Ovary (tissue), 9 donors: Measurements from ENCODE around the gene POLE. TPM values are rescaled to one million over a fixed set of nuclear protein-coding genes. Genes with fewer than 3 reads are reported as not detected.
A peak's percentile ranks its signal among the peaks of the same experiment; 100 is the strongest.

Source experiments
- DNase-seq, 5 donors: peaks; one replicate each; pipeline ENCODE4 v3.0.0-alpha.2; 2019 to 2020
- H3K27ac ChIP-seq, 2 donors: fragments of 200-600 bp; one replicate each; pipeline versions ENCODE4 v1.5.1 to v1.8.0; 2019 to 2022
- H3K27me3 ChIP-seq: fragments of 200-600 bp; one replicate; pipeline ENCODE4 v1.8.0; 2022
- H3K36me3 ChIP-seq: fragments of 200-600 bp; sonication (generic); one replicate; pipeline ENCODE4 v1.5.1; 2019
- H3K4me1 ChIP-seq: one replicate; pipeline ENCODE4 v1.8.1; 2013; ENCODE audit warnings: mild to moderate bottlenecking, moderate library complexity; ENCODE audit not compliant: insufficient read depth
- H3K4me3 ChIP-seq: fragments of 200-600 bp; sonication (generic); one replicate; pipeline ENCODE4 v1.5.1; 2017
- H3K9me3 ChIP-seq, 2 donors: fragments of 200-600 bp in 1 of 2; sonication (generic) in 1 of 2; one replicate each; pipeline versions ENCODE4 v1.5.1 to v1.8.1; 2013 to 2019; ENCODE audit warnings: mild to moderate bottlenecking in 1 of 2, moderate library complexity in 1 of 2
- EP300 ChIP-seq: sonication (generic); formaldehyde crosslinking; IDR thresholded peaks from one replicate; pipeline ENCODE4 v1.6.1; 2017; ENCODE audit warnings: antibody characterized with exemption
- POLR2A ChIP-seq: fragments of 450-650 bp; IDR thresholded peaks from one replicate; pipeline ENCODE4 v1.6.1; 2017; ENCODE audit warnings: antibody characterized with exemption, mild to moderate bottlenecking, moderate library complexity
- WGBS, 3 donors: extraction: QIAGEN DNeasy Blood & Tissue Kit in 1 of 3; methylation state at CpG; one replicate each; pipeline versions ENCODE4 v1.1.5 to v1.1.7; 2013 to 2017; 5-methylcytosine and 5-hydroxymethylcytosine counted together
- intact Hi-C, 4 donors: fragments of 100-400 bp; cut with DNase I; formaldehyde crosslinking; loops; one replicate each; pipeline versions ENCODE4 v1.11.0 to v1.15.1; 2022 to 2023
- polyA plus RNA-seq, 2 donors: library from polyadenylated mRNA; stranded (reverse); fragments of 200-250 nt in 1 of 2; fragments of 350-450 nt in 1 of 2; fragmentation: Illumina TruSeq in 1 of 2; extraction: RNeasy Lipid Tissue Mini Kit (QIAGEN cat#74804) in 1 of 2; gene quantifications; one replicate each; pipeline ENCODE4 v1.2.3, GENCODE V29; 2013 to 2014
- total RNA-seq, 7 donors: library from RNA; depleted of rRNA in 2 of 7; stranded (reverse); fragments of >200 nt in 2 of 7; fragmentation: NEBNext Ultra II Directional in 3 of 7; extraction: Animal tissue kit (Norgen Biotek cat#: 25700) in 3 of 7; gene quantifications; one replicate each; pipeline versions ENCODE4 v1.1.0 to v1.2.4, GENCODE V29; 2016 to 2023
- TF ChIP-seq, protein P1 (sequence below), 3 donors: fragments of 450-650 bp in 2 of 3; fragments of 200-600 bp in 1 of 3; IDR thresholded peaks; one replicate each; pipeline versions ENCODE4 v1.5.1 to v1.8.0; 2016 to 2022; ENCODE audit warnings: antibody characterized with exemption in 3 of 3, mild to moderate bottlenecking in 1 of 3
- donor health status: DM: no; HTN: no; CAD: no; lungs with moderate emphysema.
- donor health status: DM: no; HTN: no; CAD: no.
- donor health status: Bipolar disorder and iron deficiency.
- donor health status: DM: yes; HTN: yes; CAD: no.
- donor health status: DM: no; HTN: no; CAD: no.
- donor health status: DM: yes; HTN: yes; CAD: no.

POLE gene
- total and polyA plus RNA-seq, 9 donors: 12.5 to 34.7 (median 24.0) TPM

DNA sequence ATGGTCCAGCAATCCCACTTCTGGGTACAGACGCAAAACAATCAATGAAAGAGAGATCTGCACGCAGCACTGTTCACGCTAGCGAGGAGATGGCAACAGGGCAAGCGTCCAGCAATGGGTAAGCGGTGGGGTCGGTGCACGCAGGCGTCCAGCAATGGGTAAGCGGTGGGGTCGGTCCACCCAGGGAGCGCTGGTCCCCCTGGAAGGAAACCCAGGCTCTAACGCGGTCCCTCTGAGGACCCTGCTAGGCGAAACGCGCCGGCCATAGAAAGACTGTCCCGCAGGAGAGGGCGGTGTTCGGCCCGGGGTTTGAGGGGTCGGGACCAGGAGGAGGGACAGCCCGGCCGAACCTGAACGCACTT, 22.9 kb upstream of the POLE start:
- Histone ChIP-seq H3K4me3 (peak overlapping the region; percentile 65), H3K36me3 (no peaks in the 10 kb centered on the region), H3K27ac (peak overlapping the region; percentile 56 to 74), H3K4me1 (no peaks in the 10 kb centered on the region), H3K9me3 (no peaks in the 10 kb centered on the region), H3K27me3 (no peaks in the 10 kb centered on the region)
- intact Hi-C loops: no loop called here
- WGBS, 3 donors: 0 to 2% (median 1%) methylated on average over 25 to 26 of the region's 26 CpGs
- TF ChIP-seq, protein P1, sequence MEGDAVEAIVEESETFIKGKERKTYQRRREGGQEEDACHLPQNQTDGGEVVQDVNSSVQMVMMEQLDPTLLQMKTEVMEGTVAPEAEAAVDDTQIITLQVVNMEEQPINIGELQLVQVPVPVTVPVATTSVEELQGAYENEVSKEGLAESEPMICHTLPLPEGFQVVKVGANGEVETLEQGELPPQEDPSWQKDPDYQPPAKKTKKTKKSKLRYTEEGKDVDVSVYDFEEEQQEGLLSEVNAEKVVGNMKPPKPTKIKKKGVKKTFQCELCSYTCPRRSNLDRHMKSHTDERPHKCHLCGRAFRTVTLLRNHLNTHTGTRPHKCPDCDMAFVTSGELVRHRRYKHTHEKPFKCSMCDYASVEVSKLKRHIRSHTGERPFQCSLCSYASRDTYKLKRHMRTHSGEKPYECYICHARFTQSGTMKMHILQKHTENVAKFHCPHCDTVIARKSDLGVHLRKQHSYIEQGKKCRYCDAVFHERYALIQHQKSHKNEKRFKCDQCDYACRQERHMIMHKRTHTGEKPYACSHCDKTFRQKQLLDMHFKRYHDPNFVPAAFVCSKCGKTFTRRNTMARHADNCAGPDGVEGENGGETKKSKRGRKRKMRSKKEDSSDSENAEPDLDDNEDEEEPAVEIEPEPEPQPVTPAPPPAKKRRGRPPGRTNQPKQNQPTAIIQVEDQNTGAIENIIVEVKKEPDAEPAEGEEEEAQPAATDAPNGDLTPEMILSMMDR (IDR thresholded peaks at IDR 0.05): no peak
- no peak for TF ChIP-seq POLR2A
- TF ChIP-seq EP300: no peak
- DNase-seq: peak in 2 of 5 donors; percentile 43 to 51

DNA sequence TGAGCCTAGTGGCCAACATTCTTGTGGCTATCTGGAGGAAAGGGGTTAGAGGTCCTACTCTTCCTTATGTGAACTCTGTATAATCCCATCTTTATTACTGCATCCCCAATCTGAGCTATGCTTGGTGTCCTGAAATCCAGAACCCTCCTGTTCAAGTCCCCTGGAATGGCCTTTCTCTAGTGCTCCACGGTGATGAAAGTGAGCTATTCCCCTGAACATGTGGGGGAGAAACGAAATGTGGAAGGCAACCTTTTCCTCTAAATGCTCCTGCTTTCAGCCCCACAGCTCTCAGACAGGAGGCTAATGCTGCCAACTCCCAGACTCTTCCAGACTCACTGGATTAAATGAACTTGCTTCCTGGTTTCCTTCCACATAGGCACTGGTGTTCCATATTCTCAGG, 21.0 kb upstream of the POLE start:
- Histone ChIP-seq H3K27me3 (no peaks in the 10 kb centered on the region), H3K9me3 (no peaks in the 10 kb centered on the region), H3K4me3 (no peak overlapping the region), H3K27ac (no peak overlapping the region), H3K4me1 (no peaks in the 10 kb centered on the region), H3K36me3 (no peaks in the 10 kb centered on the region)
- DNase-seq: no peak
- 53 to 77% (median 62%) methylated on average over 2 of the region's 2 CpGs for WGBS, 3 donors
- intact Hi-C loops: no loop called here
- TF ChIP-seq POLR2A: no peak
- TF ChIP-seq EP300: no peak
- TF ChIP-seq, protein P1 (IDR thresholded peaks at IDR 0.05): no peak

DNA sequence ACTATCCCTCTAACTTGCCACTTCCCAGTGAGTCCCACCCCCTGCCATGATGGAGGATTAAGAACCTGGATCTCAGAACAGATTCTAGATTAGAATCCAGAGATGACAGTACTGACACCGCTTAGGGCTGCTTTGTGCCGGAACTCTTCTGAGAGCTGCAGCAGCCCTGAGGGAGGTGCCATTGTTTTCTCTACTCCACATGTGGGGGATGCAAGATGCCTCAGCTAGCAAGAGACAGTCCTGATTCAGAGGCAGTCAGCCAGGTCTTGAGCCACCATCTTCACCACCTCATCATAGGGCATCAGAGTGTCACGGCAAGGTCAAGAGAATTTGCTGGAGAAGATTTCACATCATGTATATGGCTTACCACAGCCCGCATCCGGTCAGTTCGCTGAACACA, 20.1 kb upstream of the POLE start:
- Histone ChIP-seq H3K9me3 (no peaks in the 10 kb centered on the region), H3K36me3 (no peaks in the 10 kb centered on the region), H3K27ac (no peak overlapping the region), H3K4me3 (no peak overlapping the region), H3K27me3 (no peaks in the 10 kb centered on the region), H3K4me1 (no peaks in the 10 kb centered on the region)
- 89 to 93% (median 90%) methylated on average over 6 of the region's 6 CpGs for WGBS, 3 donors
- intact Hi-C loops: no loop called here
- no peak for DNase-seq
- TF ChIP-seq, protein P1 (IDR thresholded peaks at IDR 0.05): no peak
- TF ChIP-seq POLR2A: no peak

- no peak for DNase-seq
- intact Hi-C loops: no loop called here
- Histone ChIP-seq H3K36me3 (no peaks in the 10 kb centered on the region), H3K4me1 (no peaks in the 10 kb centered on the region), H3K9me3 (no peaks in the 10 kb centered on the region), H3K27ac (no peak overlapping the region), H3K4me3 (no peak overlapping the region), H3K27me3 (no peaks in the 10 kb centered on the region)
- no peak for TF ChIP-seq EP300
- TF ChIP-seq POLR2A: no peak
- TF ChIP-seq, protein P1 (IDR thresholded peaks at IDR 0.05): no peak
- WGBS, 3 donors: 91 to 94% (median 91%) methylated on average over 9 of the region's 9 CpGs
Measured at GRCh38 chr12:132703641-132704040, 16.5 kb upstream of the POLE start.

GRCh38 chr12:132702640-132703039, 15.5 kb upstream of the POLE start:
- H3K4me1 ChIP-seq: no peaks in the 10 kb centered on the region
- TF ChIP-seq, protein P1 (IDR thresholded peaks at IDR 0.05): no peak
- TF ChIP-seq POLR2A: no peak
- no peak for TF ChIP-seq EP300
- intact Hi-C loops: no loop called here
- no peak for DNase-seq
- WGBS, 3 donors: 68 to 72% (median 71%) methylated on average over 4 of the region's 4 CpGs
- H3K4me3 ChIP-seq: no peak overlapping the region
- H3K9me3 ChIP-seq: no peaks in the 10 kb centered on the region
- no peaks in the 10 kb centered on the region for H3K27me3 ChIP-seq
- no peak overlapping the region for H3K27ac ChIP-seq
- no peaks in the 10 kb centered on the region for H3K36me3 ChIP-seq
